AG10803 (cell line): ENCODE data around the gene RAB10.
A peak's percentile ranks its signal among the peaks of the same experiment; 100 is the strongest.
"Not testable (repeated sequence)": the region's sequence is repeated elsewhere in the genome, so short reads cannot be mapped to it uniquely, and the experiment has no call there.

Experiments
- DNase-seq: peaks from one replicate; pipeline ENCODE4 v3.0.0; 2010; ENCODE audit warnings: low read depth
- H3K4me3 ChIP-seq: 2 replicates; pipeline ENCODE4 v1.5.1; 2011; ENCODE audit warnings: mild to moderate bottlenecking, low read length, control low read depth
- CTCF ChIP-seq: conservative IDR thresholded peaks from 2 replicates; pipeline ENCODE4 v1.5.1; 2011; ENCODE audit warnings: mild to moderate bottlenecking, low read length, control low read depth, inconsistent platforms

Gene RAB10

DNA sequence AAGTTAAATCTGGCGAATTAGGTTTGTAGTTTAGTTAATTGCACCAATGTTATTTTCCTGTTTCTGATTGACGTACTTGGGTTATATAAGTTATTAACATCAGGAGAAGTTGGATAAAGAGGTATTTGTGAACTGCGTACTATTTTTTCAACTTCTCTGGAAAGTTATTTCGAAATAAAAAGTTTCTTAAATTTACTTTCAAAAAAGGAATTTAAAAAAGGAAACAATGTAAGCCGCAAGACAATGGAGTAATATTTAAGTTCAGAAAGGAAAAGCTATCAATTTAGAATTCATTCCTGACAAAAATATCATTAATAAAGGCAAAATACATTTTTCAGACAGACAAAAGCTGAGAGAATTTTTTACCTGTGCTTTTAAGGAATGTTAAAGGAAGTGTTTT lies 47.7 kb downstream of the RAB10 start:
- H3K4me3 ChIP-seq, result no peak overlapping the region
- no peak for DNase-seq
- no peak for TF ChIP-seq CTCF

DNA sequence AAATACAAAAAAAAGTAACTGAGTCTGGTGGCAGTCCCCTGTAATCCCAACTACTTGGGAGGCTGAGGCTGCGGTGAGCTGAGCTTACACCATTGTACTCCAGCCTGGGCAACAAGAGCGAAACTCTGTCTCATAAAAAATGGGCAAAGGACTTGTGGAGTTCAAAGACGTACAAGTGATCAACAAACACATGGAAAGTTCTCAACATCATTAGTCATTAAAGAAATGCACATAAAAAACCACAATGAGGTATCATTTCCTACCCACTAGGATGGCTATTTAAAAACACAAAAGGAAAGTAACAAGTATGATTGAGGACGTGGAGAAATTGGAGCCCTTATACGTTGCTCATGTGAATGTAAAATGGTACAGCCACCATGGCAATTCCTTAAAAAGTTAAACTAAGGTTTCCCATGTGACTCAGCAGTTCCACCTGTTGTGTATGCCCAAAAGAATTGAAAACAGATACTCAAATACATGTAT lies 52.3 kb downstream of the RAB10 start:
- H3K4me3 ChIP-seq, result no peak overlapping the region
- TF ChIP-seq CTCF, result no peak
- DNase-seq, result peak; percentile 55

DNA sequence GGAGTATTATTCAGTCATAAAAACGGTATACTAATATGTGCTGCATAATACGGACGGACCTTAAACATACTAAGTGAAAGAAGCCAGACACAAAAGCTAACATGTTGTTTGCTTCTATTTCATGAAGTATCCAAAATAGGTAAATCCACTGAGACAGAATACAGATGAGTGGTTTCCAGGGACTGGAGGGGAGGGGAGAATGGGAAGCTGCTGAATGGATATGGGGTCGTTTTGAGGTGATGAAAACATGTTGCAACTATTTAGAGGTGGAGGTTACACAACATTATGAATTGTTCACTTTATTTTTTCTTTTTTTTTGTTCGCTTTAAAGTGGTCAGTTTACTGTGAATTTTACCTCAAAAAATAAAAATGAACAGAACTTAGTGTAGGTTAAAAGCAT lies 52.9 kb downstream of the RAB10 start:
- no peak for DNase-seq
- TF ChIP-seq CTCF, result no peak
- H3K4me3 ChIP-seq, result no peak overlapping the region

GRCh38 chr2:26088038-26088643 lies 54.3 kb downstream of the RAB10 start:
- DNase-seq, result peak; percentile 25
- peak; percentile 76 for TF ChIP-seq CTCF
- no peak overlapping the region for H3K4me3 ChIP-seq

- not testable (repeated sequence) for H3K4me3 ChIP-seq, DNase-seq
Observed at GRCh38 chr2:26088931-26089330, 55.0 kb downstream of the RAB10 start.

DNA sequence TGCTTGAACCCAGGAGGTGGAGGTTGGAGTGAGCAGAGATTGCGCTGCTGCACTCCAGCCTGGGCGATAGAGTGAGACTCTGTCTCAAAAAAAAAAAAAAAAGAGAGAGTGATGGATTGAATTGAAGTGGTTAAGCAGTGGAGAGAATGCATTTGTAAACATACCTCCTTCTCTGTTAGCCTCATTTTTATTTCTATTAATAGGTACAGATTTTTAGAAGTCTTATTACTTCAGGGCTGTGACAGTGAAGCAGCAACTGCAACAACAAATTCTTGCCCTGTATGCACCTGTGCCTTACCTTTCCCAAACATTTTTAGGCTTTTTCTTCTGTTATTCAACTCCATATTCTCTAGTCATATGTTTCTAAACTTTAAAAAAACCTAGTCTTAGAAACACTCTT lies 55.5 kb downstream of the RAB10 start:
- no peak for TF ChIP-seq CTCF
- DNase-seq, result no peak
- H3K4me3 ChIP-seq, result no peak overlapping the region

DNA sequence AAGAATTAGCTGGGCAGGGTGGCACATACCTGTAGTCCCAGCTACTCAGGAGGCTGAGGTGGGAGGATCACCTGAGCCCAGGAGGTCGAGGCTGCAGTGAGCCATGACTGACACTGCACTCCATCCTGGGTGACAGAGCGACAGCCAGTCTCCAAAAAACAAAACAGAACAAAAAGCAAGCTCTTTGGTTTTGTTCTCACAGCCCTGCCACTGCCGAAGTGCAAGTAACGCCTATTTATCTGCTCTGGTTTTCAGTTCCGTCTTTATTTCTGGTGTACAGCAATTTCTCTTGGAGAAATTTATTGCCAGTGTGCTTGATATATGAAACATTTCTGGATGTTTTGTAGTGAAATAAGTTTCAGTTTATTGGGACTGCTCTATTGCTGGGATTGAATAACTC lies 61.9 kb downstream of the RAB10 start:
- no peak for TF ChIP-seq CTCF
- DNase-seq, result no peak
- no peak overlapping the region for H3K4me3 ChIP-seq

DNA sequence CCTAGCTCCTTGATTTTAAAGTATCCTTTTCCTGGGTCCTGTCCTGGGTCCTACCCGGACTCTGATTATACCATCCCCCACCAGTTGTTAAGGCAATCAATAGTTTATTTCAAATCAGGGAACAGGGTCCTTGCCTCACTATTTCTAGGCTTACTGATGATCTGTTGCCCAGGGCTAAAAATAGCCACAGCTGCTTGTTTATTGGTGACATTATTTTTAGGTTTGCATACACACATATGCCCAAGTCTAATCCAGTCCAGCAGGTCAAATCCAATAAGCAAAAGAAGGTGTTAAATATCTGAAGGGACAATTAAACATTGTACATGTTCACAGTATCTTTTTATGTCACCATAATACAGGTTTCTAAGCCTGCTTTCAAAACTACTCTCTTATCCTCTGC lies 66.0 kb downstream of the RAB10 start:
- no peak for TF ChIP-seq CTCF
- no peak overlapping the region for H3K4me3 ChIP-seq
- no peak for DNase-seq
